GM12864 (cell line): ENCODE results near the gene MLPH.

Experiments
- DNase-seq: peaks from one replicate; pipeline ENCODE4 v3.0.0-alpha.2; 2011; ENCODE audit warnings: low read depth
- H3K4me3 ChIP-seq: 2 replicates; pipeline ENCODE4 v1.5.1; 2011; ENCODE audit warnings: mild to moderate bottlenecking, low read depth, low read length, control low read depth
- CTCF ChIP-seq: IDR thresholded peaks from 2 replicates; pipeline ENCODE4 v1.5.1; 2011; ENCODE audit warnings: low read depth, mild to moderate bottlenecking, moderate library complexity, low read length, control low read depth, inconsistent platforms; ENCODE audit errors: missing control alignments

The MLPH gene

GRCh38 chr2:237538901-237539300, 51.9 kb downstream of the MLPH start:
- H3K4me3 ChIP-seq, result no peak overlapping the region
- TF ChIP-seq CTCF, result no peak
- no peak for DNase-seq

GRCh38 chr2:237539681-237540080, 52.6 kb downstream of the MLPH start:
- DNase-seq, result no peak
- no peak for TF ChIP-seq CTCF
- no peak overlapping the region for H3K4me3 ChIP-seq

DNA sequence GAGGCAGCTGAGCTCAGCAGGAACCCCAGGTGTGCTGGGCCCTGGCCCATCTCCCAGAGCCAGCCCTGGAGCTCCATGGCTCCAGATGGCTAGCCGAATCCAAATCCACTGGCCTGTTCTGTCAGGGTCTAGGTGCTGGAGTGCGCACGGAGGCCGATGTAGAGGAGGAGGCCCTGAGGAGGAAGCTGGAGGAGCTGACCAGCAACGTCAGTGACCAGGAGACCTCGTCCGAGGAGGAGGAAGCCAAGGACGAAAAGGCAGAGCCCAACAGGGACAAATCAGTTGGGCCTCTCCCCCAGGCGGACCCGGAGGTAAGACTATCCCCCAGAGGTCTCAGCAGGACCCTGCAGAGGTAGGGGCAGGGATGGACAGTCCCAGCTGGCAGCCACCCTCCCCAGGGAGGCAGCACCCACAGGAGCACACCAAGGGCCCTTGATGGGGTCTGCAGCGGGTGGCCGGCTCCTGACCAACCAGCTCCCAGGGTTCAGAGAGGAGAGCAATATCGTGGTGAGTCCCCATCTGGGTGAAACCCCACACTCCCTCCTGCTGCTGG, 53.2 kb downstream of the MLPH start:
- no peak for TF ChIP-seq CTCF
- H3K4me3 ChIP-seq, result no peak overlapping the region
- DNase-seq, result no peak

DNA sequence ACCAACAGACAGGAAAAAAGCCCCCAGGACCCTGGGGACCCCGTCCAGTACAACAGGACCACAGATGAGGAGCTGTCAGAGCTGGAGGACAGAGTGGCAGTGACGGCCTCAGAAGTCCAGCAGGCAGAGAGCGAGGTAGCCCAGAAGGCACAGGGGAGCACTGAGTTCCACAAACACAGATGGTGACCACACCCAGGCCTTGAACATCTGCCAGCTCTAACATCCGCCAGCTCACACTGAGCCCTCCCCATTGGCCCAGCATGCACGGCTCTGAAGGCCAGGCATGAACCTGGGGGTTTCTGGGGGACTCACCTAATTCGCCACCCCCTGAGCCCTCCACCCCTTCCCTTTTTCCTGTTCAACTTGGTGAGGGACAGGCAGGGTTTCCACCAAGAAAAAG, 53.8 kb downstream of the MLPH start:
- no peak for TF ChIP-seq CTCF
- no peak overlapping the region for H3K4me3 ChIP-seq
- DNase-seq, result no peak

DNA sequence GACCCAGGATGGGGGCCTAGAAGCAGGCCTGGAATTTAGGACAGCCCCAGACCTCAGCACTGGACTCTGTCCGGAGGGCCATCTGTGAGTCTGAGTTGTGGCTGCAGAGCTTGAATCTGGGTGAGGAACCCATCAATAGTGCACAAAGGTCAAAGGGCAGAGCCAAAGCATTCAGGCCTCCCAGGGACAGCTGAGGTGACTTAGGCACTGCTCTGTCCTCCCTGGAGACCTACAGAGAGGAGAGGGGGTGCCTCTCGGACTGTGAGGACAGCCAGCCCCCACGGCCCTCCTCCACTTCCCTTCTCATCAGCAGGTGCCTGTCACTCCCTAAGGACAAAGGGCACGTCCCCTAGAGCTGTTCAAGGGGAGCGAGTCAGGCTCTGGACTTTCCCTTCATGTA, 54.2 kb downstream of the MLPH start:
- no peak overlapping the region for H3K4me3 ChIP-seq
- no peak for TF ChIP-seq CTCF
- no peak for DNase-seq

DNA sequence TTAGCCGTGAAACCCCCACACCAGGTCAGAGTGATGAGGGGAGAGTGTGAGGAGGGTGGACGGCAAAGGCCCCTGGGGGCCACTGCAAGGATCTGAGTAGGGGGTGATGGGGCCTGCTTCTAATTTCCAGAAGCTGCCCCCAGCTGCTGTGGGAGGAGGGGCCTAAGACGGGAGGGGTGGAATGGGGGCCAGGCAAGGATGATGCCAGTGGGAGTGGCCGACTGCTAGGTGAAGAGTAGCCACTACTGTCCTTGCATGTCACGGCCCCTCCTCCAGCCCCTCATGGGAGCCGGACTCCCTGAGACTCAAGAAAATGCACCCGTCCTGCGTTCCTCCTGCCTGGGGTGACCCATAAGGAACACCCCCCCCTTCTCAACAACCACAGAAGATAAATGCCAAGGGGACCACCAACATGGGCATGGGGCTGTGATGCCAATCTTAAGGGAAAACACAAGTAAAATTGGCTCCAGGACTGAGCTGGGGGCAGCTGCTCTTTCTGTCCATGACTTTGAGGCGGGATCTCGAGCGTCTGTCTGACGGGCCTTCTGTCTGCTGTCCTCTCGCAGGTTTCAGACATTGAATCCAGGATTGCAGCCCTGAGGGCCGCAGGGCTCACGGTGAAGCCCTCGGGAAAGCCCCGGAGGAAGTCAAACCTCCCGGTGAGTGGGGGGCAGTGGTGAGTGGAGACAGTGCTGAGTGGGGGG, 55.1 kb downstream of the MLPH start:
- no peak for DNase-seq
- no peak for TF ChIP-seq CTCF
- H3K4me3 ChIP-seq, result no peak overlapping the region
